H9 (cell line): ENCODE data around the gene NCOA1. TPM values are rescaled to one million over a fixed set of nuclear protein-coding genes. Genes with fewer than 3 reads are reported as not detected.

Experiments
- DNase-seq: peaks from one replicate; pipeline ENCODE4 v3.0.0-alpha.2; 2017
- H2AFZ ChIP-seq: one replicate; pipeline ENCODE4 v1.6.1; 2013; ENCODE audit warnings: mild to moderate bottlenecking, low read length, control low read depth, moderate library complexity
- H2AK5ac ChIP-seq: 2 replicates; pipeline ENCODE4 v1.6.1; 2013; ENCODE audit warnings: low read length, control low read depth, mixed read lengths; ENCODE audit not compliant: insufficient read length
- H2BK120ac ChIP-seq: one replicate; pipeline ENCODE4 v1.6.1; 2013; ENCODE audit warnings: low read depth, mild to moderate bottlenecking, low read length, control low read depth, inconsistent platforms; ENCODE audit not compliant: poor library complexity, severe bottlenecking
- H2BK12ac ChIP-seq: 2 replicates; pipeline ENCODE4 v1.6.1; 2013; ENCODE audit warnings: low read length, control low read depth, mixed read lengths, low read depth; ENCODE audit not compliant: insufficient read length
- H2BK15ac ChIP-seq: 2 replicates; pipeline ENCODE4 v1.6.1; 2013; ENCODE audit warnings: low read depth, low read length, control low read depth
- H2BK20ac ChIP-seq: one replicate; pipeline ENCODE4 v1.6.1; 2013; ENCODE audit warnings: low read depth, mild to moderate bottlenecking, low read length, control low read depth, inconsistent platforms; ENCODE audit not compliant: poor library complexity, severe bottlenecking
- H2BK5ac ChIP-seq: 2 replicates; pipeline ENCODE4 v1.6.1; 2013; ENCODE audit warnings: low read length, control low read depth, mixed read lengths; ENCODE audit not compliant: insufficient read length
- H3K14ac ChIP-seq: 2 replicates; pipeline ENCODE4 v1.6.1; 2013; ENCODE audit warnings: low read length, control low read depth; ENCODE audit not compliant: insufficient read depth
- H3K18ac ChIP-seq: 2 replicates; pipeline ENCODE4 v1.6.1; 2013; ENCODE audit warnings: low read depth, mild to moderate bottlenecking, mixed read lengths, low read length, control low read depth; ENCODE audit not compliant: insufficient read length
- H3K23ac ChIP-seq: 2 replicates; pipeline ENCODE4 v1.6.1; 2013; ENCODE audit warnings: low read length, control low read depth, mixed read lengths, low read depth; ENCODE audit not compliant: insufficient read length
- H3K23me2 ChIP-seq: 2 replicates; pipeline ENCODE4 v1.6.1; 2013; ENCODE audit warnings: low read depth, mild to moderate bottlenecking, mixed read lengths, low read length, control low read depth; ENCODE audit not compliant: insufficient read length, poor library complexity, severe bottlenecking
- H3K27ac ChIP-seq: 2 replicates; pipeline ENCODE4 v1.5.1; 2013; ENCODE audit warnings: low read length, control low read depth, mixed read lengths, low read depth; ENCODE audit not compliant: insufficient read length
- H3K27me3 ChIP-seq: 2 replicates; pipeline ENCODE4 v1.6.1; 2013; ENCODE audit warnings: low read length, control low read depth, inconsistent platforms; ENCODE audit not compliant: insufficient read depth
- H3K4ac ChIP-seq: 2 replicates; pipeline ENCODE4 v1.6.1; 2013; ENCODE audit warnings: low read depth, mild to moderate bottlenecking, control low read depth, inconsistent platforms, low read length, moderate library complexity
- H3K4me1 ChIP-seq: 2 replicates; pipeline ENCODE4 v1.6.1; 2013; ENCODE audit warnings: low read length, control low read depth, inconsistent platforms; ENCODE audit not compliant: insufficient read depth
- H3K4me2 ChIP-seq: 2 replicates; pipeline ENCODE4 v1.6.1; 2013; ENCODE audit warnings: low read length, control low read depth, mixed read lengths; ENCODE audit not compliant: insufficient read length, insufficient read depth
- H3K56ac ChIP-seq: 2 replicates; pipeline ENCODE4 v1.6.1; 2013; ENCODE audit warnings: low read depth, mild to moderate bottlenecking, mixed read lengths, low read length, control low read depth; ENCODE audit not compliant: insufficient read length
- H3K79me1 ChIP-seq: 2 replicates; pipeline ENCODE4 v1.6.1; 2013; ENCODE audit warnings: low read depth, mild to moderate bottlenecking, moderate library complexity, low read length, control low read depth, inconsistent platforms; ENCODE audit not compliant: insufficient read depth, poor library complexity, severe bottlenecking
- H3K79me2 ChIP-seq: 2 replicates; pipeline ENCODE4 v1.6.1; 2013; ENCODE audit warnings: low read length, control low read depth, inconsistent platforms; ENCODE audit not compliant: insufficient read depth
- H3K9ac ChIP-seq: 2 replicates; pipeline ENCODE4 v1.6.1; 2013; ENCODE audit warnings: low read length, control low read depth, mixed read lengths; ENCODE audit not compliant: insufficient read length; ENCODE audit errors: extremely low read depth
- H3K9me3 ChIP-seq: one replicate; pipeline ENCODE4 v1.6.1; 2013; ENCODE audit warnings: low read depth, low read length, inconsistent platforms; ENCODE audit not compliant: control insufficient read depth
- H3T11ph ChIP-seq: one replicate; pipeline ENCODE4 v1.6.1; 2013; ENCODE audit warnings: mild to moderate bottlenecking, low read length, control low read depth, inconsistent platforms
- H4K20me1 ChIP-seq: one replicate; pipeline ENCODE4 v1.6.1; 2013; ENCODE audit not compliant: control insufficient read depth, insufficient read length, insufficient read depth
- H4K5ac ChIP-seq: 2 replicates; pipeline ENCODE4 v1.6.1; 2013; ENCODE audit warnings: low read depth, mild to moderate bottlenecking, mixed read lengths, low read length, control low read depth; ENCODE audit not compliant: insufficient read length
- H4K8ac ChIP-seq: replicated peaks from 2 replicates; pipeline ENCODE4 v1.6.1; 2013; ENCODE audit warnings: low read length, control low read depth, mixed read lengths, low read depth; ENCODE audit not compliant: insufficient read length
- H4K91ac ChIP-seq: 2 replicates; pipeline ENCODE4 v1.6.1; 2013; ENCODE audit warnings: low read depth, mild to moderate bottlenecking, moderate library complexity, mixed read lengths, low read length, control low read depth; ENCODE audit not compliant: insufficient read length
- H3K27ac Mint-ChIP-seq, 3 experiments: 2 replicates in 2 of 3; 3 replicates in 1 of 3; pipeline ENCODE4 v1.8.0; 2020 to 2021; ENCODE audit warnings: mixed read lengths in 3 of 3, mild to moderate bottlenecking in 1 of 3, moderate library complexity in 1 of 3
- H3K27me3 Mint-ChIP-seq: 2 replicates; pipeline ENCODE4 v1.8.0; 2021; ENCODE audit warnings: low read depth, mild to moderate bottlenecking, moderate library complexity, mixed read lengths
- H3K36me3 Mint-ChIP-seq, 3 experiments: 2 replicates in 2 of 3; 3 replicates in 1 of 3; pipeline ENCODE4 v1.8.0; 2020 to 2021; ENCODE audit warnings: low read depth in 3 of 3, mixed read lengths in 3 of 3; ENCODE audit not compliant: insufficient read depth in 1 of 3
- H3K4me1 Mint-ChIP-seq, 2 experiments: 2 replicates each; pipeline ENCODE4 v1.8.0; 2020; ENCODE audit warnings: mixed read lengths in 2 of 2
- H3K4me3 Mint-ChIP-seq, 2 experiments: 2 replicates in 1 of 2; 3 replicates in 1 of 2; pipeline ENCODE4 v1.8.0; 2020 to 2021; ENCODE audit warnings: mild to moderate bottlenecking in 2 of 2, mixed read lengths in 2 of 2, moderate library complexity in 1 of 2
- H3K9me3 Mint-ChIP-seq, 2 experiments: 2 replicates in 1 of 2; 3 replicates in 1 of 2; pipeline ENCODE4 v1.8.0; 2020; ENCODE audit warnings: mild to moderate bottlenecking in 2 of 2, mixed read lengths in 2 of 2, moderate library complexity in 1 of 2
- WGBS: extraction: QIAGEN DNeasy Blood & Tissue Kit; methylation state at CpG from one replicate; pipeline ENCODE4 v1.1.7; 2013; ENCODE audit warnings: missing lambda C conversion rate, low lambda C conversion rate, mixed read lengths; ENCODE audit not compliant: insufficient read length; ENCODE audit errors: extremely low coverage; 5-methylcytosine and 5-hydroxymethylcytosine counted together
- total RNA-seq: library from RNA; stranded (reverse); gene quantifications from 2 replicates; pipeline ENCODE4 v1.2.1, GENCODE V29; 2021
- TF ChIP-seq, protein P1 (sequence below): fragments of 200-600 bp; sonication (generic); conservative IDR thresholded peaks from 3 replicates; pipeline ENCODE4 v1.8.0; 2021; ENCODE audit warnings: antibody characterized with exemption, mild to moderate bottlenecking

NCOA1 gene
- total RNA-seq, 1 experiment from 2014 or later: 14.8 TPM

DNA sequence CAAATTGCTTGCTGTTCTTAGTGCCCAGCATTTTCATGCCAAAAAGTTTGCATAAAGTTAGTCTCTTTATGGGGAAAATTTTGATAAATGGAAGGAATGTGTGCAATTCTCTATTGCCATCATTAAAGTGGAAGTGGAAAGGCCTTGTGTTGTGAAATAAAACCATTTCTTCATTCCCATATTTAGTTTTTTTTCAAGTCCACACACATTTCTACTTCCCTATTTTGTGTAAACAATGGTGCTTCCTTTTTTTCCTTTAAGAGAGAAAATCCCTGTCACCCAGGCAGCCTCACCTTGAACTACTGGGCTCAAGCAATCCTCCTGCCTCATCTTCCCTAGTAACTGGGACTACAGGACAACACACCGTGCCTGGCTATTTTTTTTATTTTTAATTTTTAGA is 42.3 kb upstream of the NCOA1 start:
- H3K23me2 ChIP-seq: no peaks in the 10 kb centered on the region
- H3T11ph ChIP-seq: no peak overlapping the region
- H3K27me3 ChIP-seq: no peaks in the 10 kb centered on the region
- H3K27ac ChIP-seq: no peak overlapping the region
- Mint-ChIP-seq H3K27ac (no peak overlapping the region), H3K4me3 (no peak overlapping the region), H3K9me3 (peaks cover 15 to 17% of the 10 kb centered on the region in 2 experiments), H3K27me3 (peaks cover 3% of the 10 kb centered on the region; the same call in 1 of the 2 replicates), H3K4me1 (peaks cover 0 to 5% of the 10 kb centered on the region in 2 experiments; a peak in 1 of 4 replicates), H3K36me3 (peaks cover 0 to 12% (median 0%) of the 10 kb centered on the region in 3 experiments; a peak in 5 of 7 replicates)
- H3K4me1 ChIP-seq: no peaks in the 10 kb centered on the region
- H4K5ac ChIP-seq: no peak overlapping the region
- no peaks in the 10 kb centered on the region for H3K9me3 ChIP-seq
- H3K14ac ChIP-seq: no peak overlapping the region
- H3K18ac ChIP-seq: no peak overlapping the region
- no peaks in the 10 kb centered on the region for H4K20me1 ChIP-seq
- H3K23ac ChIP-seq: no peak overlapping the region
- no peaks in the 10 kb centered on the region for H3K79me2 ChIP-seq
- no CpG with 5 or more reads among the region's 1 CpG for WGBS
- H2AK5ac ChIP-seq: no peak overlapping the region
- no peak overlapping the region for H2BK12ac ChIP-seq
- H2BK120ac ChIP-seq: no peak overlapping the region
- H4K8ac ChIP-seq: no peak overlapping the region
- no peak overlapping the region for H3K4me2 ChIP-seq
- no peaks in the 10 kb centered on the region for H3K79me1 ChIP-seq
- H2BK15ac ChIP-seq: no peak overlapping the region
- H3K9ac ChIP-seq: no peak overlapping the region
- H3K4ac ChIP-seq: no peak overlapping the region
- no peak overlapping the region for H2AFZ ChIP-seq
- TF ChIP-seq, protein P1, sequence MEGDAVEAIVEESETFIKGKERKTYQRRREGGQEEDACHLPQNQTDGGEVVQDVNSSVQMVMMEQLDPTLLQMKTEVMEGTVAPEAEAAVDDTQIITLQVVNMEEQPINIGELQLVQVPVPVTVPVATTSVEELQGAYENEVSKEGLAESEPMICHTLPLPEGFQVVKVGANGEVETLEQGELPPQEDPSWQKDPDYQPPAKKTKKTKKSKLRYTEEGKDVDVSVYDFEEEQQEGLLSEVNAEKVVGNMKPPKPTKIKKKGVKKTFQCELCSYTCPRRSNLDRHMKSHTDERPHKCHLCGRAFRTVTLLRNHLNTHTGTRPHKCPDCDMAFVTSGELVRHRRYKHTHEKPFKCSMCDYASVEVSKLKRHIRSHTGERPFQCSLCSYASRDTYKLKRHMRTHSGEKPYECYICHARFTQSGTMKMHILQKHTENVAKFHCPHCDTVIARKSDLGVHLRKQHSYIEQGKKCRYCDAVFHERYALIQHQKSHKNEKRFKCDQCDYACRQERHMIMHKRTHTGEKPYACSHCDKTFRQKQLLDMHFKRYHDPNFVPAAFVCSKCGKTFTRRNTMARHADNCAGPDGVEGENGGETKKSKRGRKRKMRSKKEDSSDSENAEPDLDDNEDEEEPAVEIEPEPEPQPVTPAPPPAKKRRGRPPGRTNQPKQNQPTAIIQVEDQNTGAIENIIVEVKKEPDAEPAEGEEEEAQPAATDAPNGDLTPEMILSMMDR: no peak
- H2BK20ac ChIP-seq: no peak overlapping the region
- no peak overlapping the region for H2BK5ac ChIP-seq
- H4K91ac ChIP-seq: no peak overlapping the region
- no peak overlapping the region for H3K56ac ChIP-seq
- DNase-seq: no peak
